DOHH2 (cell line): ENCODE data around the gene GFRA1.

Source experiments
- H3F3A ChIP-seq: fragments of 200-600 bp; sonication (generic), shearing (Covaris generic); 2 replicates; pipeline ENCODE4 v1.6.0; 2016; ENCODE audit warnings: antibody characterized with exemption, mild to moderate bottlenecking; ENCODE audit not compliant: control insufficient read depth, insufficient read depth
- H3K27ac ChIP-seq: fragments of 200-600 bp; sonication (generic); 2 replicates; pipeline ENCODE4 v1.5.1; 2014; ENCODE audit warnings: low read depth, mild to moderate bottlenecking, low read length, moderate library complexity
- H3K27me3 ChIP-seq: fragments of 200-600 bp; sonication (generic); 2 replicates; pipeline ENCODE4 v1.6.1; 2014; ENCODE audit warnings: mild to moderate bottlenecking, low read length, mixed read lengths; ENCODE audit not compliant: control insufficient read depth
- H3K36me3 ChIP-seq: fragments of 200-600 bp; sonication (generic); 2 replicates; pipeline ENCODE4 v1.6.1; 2014; ENCODE audit warnings: mild to moderate bottlenecking, low read length, moderate library complexity, mixed read lengths; ENCODE audit not compliant: control insufficient read depth
- H3K4me1 ChIP-seq: fragments of 200-600 bp; sonication (generic); 2 replicates; pipeline ENCODE4 v1.6.1; 2014; ENCODE audit warnings: mild to moderate bottlenecking, low read length, mixed read lengths; ENCODE audit not compliant: control insufficient read depth
- H3K4me2 ChIP-seq: fragments of 200-600 bp; sonication (generic); 2 replicates; pipeline ENCODE4 v1.6.0; 2014; ENCODE audit warnings: mild to moderate bottlenecking, low read length, moderate library complexity
- H3K4me3 ChIP-seq: fragments of 200-600 bp; sonication (generic); 2 replicates; pipeline ENCODE4 v1.5.1; 2014; ENCODE audit warnings: mild to moderate bottlenecking, low read length, mixed read lengths
- H3K79me2 ChIP-seq: fragments of 200-600 bp; sonication (generic); 2 replicates; pipeline ENCODE4 v1.6.1; 2014; ENCODE audit warnings: mild to moderate bottlenecking, low read length, mixed read lengths; ENCODE audit not compliant: control insufficient read depth
- H3K9me2 ChIP-seq: fragments of 200-600 bp; sonication (generic); replicated peaks from 2 replicates; pipeline ENCODE4 v1.6.1; 2014; ENCODE audit warnings: mild to moderate bottlenecking, low read length, mixed read lengths; ENCODE audit not compliant: control insufficient read depth
- H3K9me3 ChIP-seq: fragments of 200-600 bp; sonication (generic); 2 replicates; pipeline ENCODE4 v1.6.1; 2014; ENCODE audit warnings: antibody characterized with exemption, low read length, mixed read lengths; ENCODE audit not compliant: control insufficient read depth, insufficient read depth
- H4K20me1 ChIP-seq: fragments of 200-600 bp; sonication (generic); 2 replicates; pipeline ENCODE4 v1.6.0; 2014; ENCODE audit warnings: low read depth, mild to moderate bottlenecking, antibody characterized with exemption, low read length, moderate library complexity; ENCODE audit not compliant: control insufficient read depth, insufficient read depth
- CTCF ChIP-seq: fragments of 200-600 bp; sonication (generic); IDR thresholded peaks from one replicate; pipeline ENCODE4 v1.5.1; 2014; ENCODE audit warnings: antibody characterized with exemption, mild to moderate bottlenecking, low read depth, low read length; ENCODE audit not compliant: poor library complexity, severe bottlenecking
- EZH2phosphoT487 ChIP-seq: fragments of 200-600 bp; sonication (generic); IDR thresholded peaks from 2 replicates; pipeline ENCODE4 v1.6.1; 2017; ENCODE audit warnings: borderline replicate concordance, mild to moderate bottlenecking, antibody characterized with exemption, low read length, moderate library complexity, mixed read lengths

The GFRA1 gene

DNA sequence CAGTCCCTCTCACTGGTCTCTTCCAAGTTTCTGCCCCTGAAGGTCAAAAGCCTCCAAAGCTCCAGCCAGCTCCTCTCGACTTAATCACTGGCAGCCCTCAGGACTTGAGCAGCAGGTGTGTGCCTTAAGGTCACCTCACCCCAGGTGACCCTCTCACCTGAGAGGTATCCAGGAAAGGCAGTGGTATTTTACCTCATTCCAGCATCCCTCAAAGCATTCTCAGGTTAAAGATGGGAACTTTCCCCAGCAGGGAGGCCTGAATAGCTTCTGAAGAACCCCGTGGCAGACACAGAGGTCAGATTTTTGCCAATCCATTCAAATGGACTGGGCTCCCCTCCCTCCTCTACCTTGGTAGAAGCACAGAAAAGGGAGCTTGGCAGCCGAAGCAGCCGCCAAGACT is 148.2 kb downstream of the GFRA1 start:
- TF ChIP-seq CTCF = no peak
- TF ChIP-seq EZH2phosphoT487 = no peak
- H3K27me3 ChIP-seq = no peaks in the 10 kb centered on the region
- H3K4me3 ChIP-seq = no peak overlapping the region
- H3K9me3 ChIP-seq = no peaks in the 10 kb centered on the region
- H3K79me2 ChIP-seq = no peaks in the 10 kb centered on the region
- H3K4me1 ChIP-seq = no peaks in the 10 kb centered on the region
- no peaks in the 10 kb centered on the region for H3F3A ChIP-seq
- H3K9me2 ChIP-seq = no peaks in the 10 kb centered on the region
- H3K36me3 ChIP-seq = no peaks in the 10 kb centered on the region
- H3K27ac ChIP-seq = no peak overlapping the region
- H4K20me1 ChIP-seq = no peaks in the 10 kb centered on the region
- no peak overlapping the region for H3K4me2 ChIP-seq

GRCh38 chr10:116122664-116123063 is 150.3 kb downstream of the GFRA1 start:
- TF ChIP-seq EZH2phosphoT487 (no peak), CTCF (no peak)
- Histone ChIP-seq H3K27me3 (no peaks in the 10 kb centered on the region), H3K9me2 (no peaks in the 10 kb centered on the region), H3K36me3 (no peaks in the 10 kb centered on the region), H3K4me1 (no peaks in the 10 kb centered on the region), H4K20me1 (no peaks in the 10 kb centered on the region), H3K4me3 (no peak overlapping the region), H3K4me2 (no peak overlapping the region), H3F3A (no peaks in the 10 kb centered on the region), H3K27ac (no peak overlapping the region), H3K79me2 (no peaks in the 10 kb centered on the region), H3K9me3 (no peaks in the 10 kb centered on the region)

DNA sequence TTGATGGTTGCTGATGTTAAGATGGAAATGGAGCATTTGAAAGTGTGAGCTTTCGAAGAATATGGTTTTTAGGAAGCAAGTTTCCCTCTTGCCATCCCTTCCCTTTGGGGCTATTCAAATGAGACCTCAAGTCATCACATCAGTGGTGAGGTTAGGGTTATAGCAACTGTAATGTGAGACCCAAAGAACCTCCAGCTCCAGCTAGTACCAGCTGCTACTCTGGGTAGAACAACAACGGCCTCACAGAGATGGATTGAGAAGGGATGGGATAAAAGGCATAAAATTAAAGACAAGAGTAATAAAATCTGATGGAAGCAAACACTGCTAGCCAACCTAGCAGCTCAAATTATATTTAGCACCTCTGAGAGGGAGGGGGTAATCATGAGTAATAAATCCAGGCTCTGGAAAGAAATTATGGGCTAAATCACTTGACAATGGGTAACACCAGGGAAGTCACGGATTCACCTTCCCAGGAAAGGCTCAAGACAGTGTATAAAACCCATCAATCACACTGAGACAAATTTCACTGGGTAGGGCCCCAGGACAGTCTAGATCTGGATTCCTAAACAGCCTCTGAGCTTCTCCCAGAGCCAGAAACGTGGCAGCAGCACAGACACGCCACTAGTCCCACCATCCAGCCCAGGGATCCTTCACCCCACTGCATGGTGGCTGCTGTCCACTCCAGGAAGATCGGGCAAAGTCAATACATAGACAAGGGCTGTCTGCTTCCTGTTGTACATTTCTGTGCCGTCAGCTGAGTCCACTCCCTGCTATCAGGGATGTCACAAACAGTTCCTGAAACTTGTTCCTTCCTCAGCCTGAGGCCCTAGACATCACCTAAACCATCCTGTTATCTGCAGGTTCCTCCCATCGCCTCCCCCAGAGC is 151.1 kb downstream of the GFRA1 start:
- Histone ChIP-seq H3K4me2 (no peak overlapping the region), H3K79me2 (no peaks in the 10 kb centered on the region)
- TF ChIP-seq CTCF = no peak
- no peak for TF ChIP-seq EZH2phosphoT487

More for the DNA sequence above, 151.1 kb downstream of the GFRA1 start:
- Histone ChIP-seq H4K20me1 (no peaks in the 10 kb centered on the region), H3K4me3 (no peak overlapping the region), H3K27ac (no peak overlapping the region), H3K9me2 (no peaks in the 10 kb centered on the region), H3K36me3 (no peaks in the 10 kb centered on the region), H3K27me3 (no peaks in the 10 kb centered on the region), H3K4me1 (no peaks in the 10 kb centered on the region), H3K9me3 (no peaks in the 10 kb centered on the region), H3F3A (no peaks in the 10 kb centered on the region)
